Body of pancreas (tissue), 4 donors: ENCODE measurements around the gene ABI3BP.

ENCODE experiments used
- POLR2A ChIP-seq, 3 donors: fragments of 450-650 bp; IDR thresholded peaks; one replicate each; pipeline ENCODE4 v1.6.1; 2016; ENCODE audit warnings: antibody characterized with exemption in 3 of 3, mild to moderate bottlenecking in 2 of 3
- TF ChIP-seq, protein P1 (sequence below), 7 experiments: fragments of 450-650 bp in 4 of 7; fragments of 200-600 bp in 3 of 7; sonication (generic) in 3 of 7; IDR thresholded peaks; one replicate each; pipeline ENCODE4 v1.5.1; 2016 to 2019; ENCODE audit warnings: antibody characterized with exemption in 7 of 7

DNA sequence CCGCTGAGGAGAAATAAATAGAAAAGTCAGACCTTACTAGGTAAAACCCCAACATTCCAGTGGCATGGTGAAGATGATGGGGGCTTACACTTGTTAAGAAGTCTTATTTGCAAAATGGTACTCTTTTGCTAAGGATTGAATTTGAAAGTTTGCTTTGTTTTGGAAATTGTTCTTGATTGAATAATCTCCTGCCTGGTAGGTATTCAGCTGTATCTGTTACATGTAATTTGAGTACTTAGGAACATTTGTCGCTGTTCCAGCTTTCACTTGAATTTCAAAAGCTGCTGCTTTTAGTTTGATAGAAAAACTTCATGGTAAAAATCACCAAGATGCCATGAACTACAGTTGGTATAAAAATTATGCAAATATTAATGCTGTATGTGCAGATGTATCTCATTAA, 239.4 kb downstream of the ABI3BP start:
- TF ChIP-seq, protein P1, sequence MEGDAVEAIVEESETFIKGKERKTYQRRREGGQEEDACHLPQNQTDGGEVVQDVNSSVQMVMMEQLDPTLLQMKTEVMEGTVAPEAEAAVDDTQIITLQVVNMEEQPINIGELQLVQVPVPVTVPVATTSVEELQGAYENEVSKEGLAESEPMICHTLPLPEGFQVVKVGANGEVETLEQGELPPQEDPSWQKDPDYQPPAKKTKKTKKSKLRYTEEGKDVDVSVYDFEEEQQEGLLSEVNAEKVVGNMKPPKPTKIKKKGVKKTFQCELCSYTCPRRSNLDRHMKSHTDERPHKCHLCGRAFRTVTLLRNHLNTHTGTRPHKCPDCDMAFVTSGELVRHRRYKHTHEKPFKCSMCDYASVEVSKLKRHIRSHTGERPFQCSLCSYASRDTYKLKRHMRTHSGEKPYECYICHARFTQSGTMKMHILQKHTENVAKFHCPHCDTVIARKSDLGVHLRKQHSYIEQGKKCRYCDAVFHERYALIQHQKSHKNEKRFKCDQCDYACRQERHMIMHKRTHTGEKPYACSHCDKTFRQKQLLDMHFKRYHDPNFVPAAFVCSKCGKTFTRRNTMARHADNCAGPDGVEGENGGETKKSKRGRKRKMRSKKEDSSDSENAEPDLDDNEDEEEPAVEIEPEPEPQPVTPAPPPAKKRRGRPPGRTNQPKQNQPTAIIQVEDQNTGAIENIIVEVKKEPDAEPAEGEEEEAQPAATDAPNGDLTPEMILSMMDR (IDR thresholded peaks at IDR 0.05): no peak
- no peak for TF ChIP-seq POLR2A (IDR thresholded peaks at IDR 0.05)
